Psoas muscle (tissue), 8 donors: ENCODE measurements around the gene ENOPH1. TPM values are rescaled to one million over a fixed set of nuclear protein-coding genes. Genes with fewer than 3 reads are reported as not detected.

Experiments used
- ATAC-seq, 4 donors: fragments of 200-7000 bp; cut with Tn5 transposase; one replicate each; pipeline ENCODE4 v1.9.1; 2020; ENCODE audit warnings: moderate library complexity in 3 of 4, mild to moderate bottlenecking in 2 of 4
- DNase-seq, 2 donors: peaks; one replicate each; pipeline ENCODE4 v3.0.0-alpha.2; 2020
- H3K27ac ChIP-seq: fragments of 200-600 bp; one replicate; pipeline ENCODE4 v1.8.0; 2022
- H3K27me3 ChIP-seq, 3 donors: fragments of 200-600 bp in 1 of 3; one replicate each; pipeline versions ENCODE4 v1.6.1 to v1.8.0; 2013 to 2022; ENCODE audit warnings: low read length in 2 of 3, mild to moderate bottlenecking in 2 of 3, moderate library complexity in 1 of 3; ENCODE audit not compliant: insufficient read depth in 3 of 3
- H3K36me3 ChIP-seq, 2 donors: fragments of 200-600 bp in 1 of 2; one replicate each; pipeline versions ENCODE4 v1.6.1 to v1.8.0; 2013 to 2022; ENCODE audit warnings: low read depth in 1 of 2, mild to moderate bottlenecking in 1 of 2, moderate library complexity in 1 of 2; ENCODE audit not compliant: insufficient read depth in 1 of 2
- H3K4me1 ChIP-seq: fragments of 200-600 bp; one replicate; pipeline ENCODE4 v1.8.0; 2022
- H3K4me3 ChIP-seq: fragments of 200-600 bp; one replicate; pipeline ENCODE4 v1.8.0; 2022; ENCODE audit warnings: mild to moderate bottlenecking
- H3K9me3 ChIP-seq: fragments of 200-600 bp; one replicate; pipeline ENCODE4 v1.8.0; 2022
- CTCF ChIP-seq: fragments of 200-600 bp; IDR thresholded peaks from one replicate; pipeline ENCODE4 v1.8.0; 2022; ENCODE audit warnings: antibody characterized with exemption
- WGBS, 3 donors: extraction: QIAGEN DNeasy Blood & Tissue Kit; methylation state at CpG; one replicate each; pipeline versions ENCODE4 v1.1.6 to v1.1.7; 2013; 5-methylcytosine and 5-hydroxymethylcytosine counted together
- intact Hi-C, 2 donors: fragments of 100-400 bp; cut with DNase I; formaldehyde crosslinking; loops; one replicate each; pipeline versions ENCODE4 v1.11.0 to v1.14.2; 2022
- polyA plus RNA-seq, 3 donors: library from polyadenylated mRNA; stranded (reverse); fragments of 200-250 nt; gene quantifications; one replicate each; pipeline ENCODE4 v1.2.3, GENCODE V29; 2013
- total RNA-seq, 4 donors: library from RNA; stranded (reverse); fragmentation: NEBNext Ultra II Directional in 2 of 4; extraction: Animal tissue kit (Norgen Biotek cat#: 25700) in 2 of 4; gene quantifications; one replicate each; pipeline versions ENCODE4 v1.2.1 to v1.2.4, GENCODE V29; 2021 to 2023
- donor health status: healthy with polysubstance abuse.
- donor health status: DM: no; HTN: no; CAD: no; lungs with moderate emphysema.
- donor health status: Bipolar disorder and iron deficiency.
- donor health status: healthy.
- donor health status: DM: yes; HTN: yes; CAD: no.
- donor health status: DM: no; HTN: no; CAD: no.
- donor health status: DM: no; HTN: no; CAD: no.
- donor health status: DM: yes; HTN: yes; CAD: no.

Gene ENOPH1
- total and polyA plus RNA-seq, 7 donors = 9.1 to 27.7 (median 12.5) TPM

GRCh38 chr4:82493721-82494425 is 63.5 kb downstream of the ENOPH1 start:
- Histone ChIP-seq H3K4me1 (no peaks in the 10 kb centered on the region), H3K4me3 (no peak overlapping the region), H3K27me3 (no peaks in the 10 kb centered on the region), H3K36me3 (no peaks in the 10 kb centered on the region), H3K9me3 (no peaks in the 10 kb centered on the region), H3K27ac (no peak overlapping the region)
- 82 to 96% (median 84%) methylated on average over 2 of the region's 2 CpGs for WGBS, 3 donors
- no peak for ATAC-seq
- no peak for TF ChIP-seq CTCF
- DNase-seq = no peak
- intact Hi-C loops = no loop called here

DNA sequence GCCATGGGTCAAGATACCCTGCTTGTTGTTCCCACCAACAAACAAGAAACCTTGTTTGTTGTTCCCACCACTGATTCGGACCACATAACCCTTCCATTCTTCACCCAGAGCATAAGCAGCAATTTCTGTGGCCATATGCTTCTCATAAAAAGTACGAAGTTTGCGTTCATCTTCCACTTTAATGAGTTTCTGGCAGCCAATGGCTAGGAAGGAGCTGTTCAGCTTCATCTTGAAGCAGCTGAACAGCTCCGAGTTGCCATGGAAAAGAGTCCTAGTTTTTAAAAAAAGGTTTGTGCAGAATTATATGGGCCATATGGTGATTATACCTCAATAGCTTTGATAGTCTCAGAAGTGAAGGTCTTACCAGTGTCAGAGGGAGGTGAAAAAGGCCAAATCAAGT is 65.3 kb downstream of the ENOPH1 start:
- WGBS, 3 donors = 90 to 94% (median 92%) methylated on average over 4 of the region's 4 CpGs
- Histone ChIP-seq H3K36me3 (no peaks in the 10 kb centered on the region), H3K27me3 (no peaks in the 10 kb centered on the region), H3K4me3 (no peak overlapping the region), H3K9me3 (no peaks in the 10 kb centered on the region), H3K27ac (no peak overlapping the region), H3K4me1 (no peaks in the 10 kb centered on the region)
- no peak for TF ChIP-seq CTCF
- ATAC-seq (no peak), DNase-seq (no peak)
- intact Hi-C loops = no loop called here

GRCh38 chr4:82496349-82496748 is 66.0 kb downstream of the ENOPH1 start:
- Histone ChIP-seq H3K9me3 (no peaks in the 10 kb centered on the region), H3K4me3 (no peak overlapping the region), H3K27me3 (no peaks in the 10 kb centered on the region), H3K36me3 (no peaks in the 10 kb centered on the region), H3K27ac (no peak overlapping the region), H3K4me1 (no peaks in the 10 kb centered on the region)
- no peak for DNase-seq
- no peak for TF ChIP-seq CTCF
- WGBS, 3 donors = 45 to 58% (median 49%) methylated on average over 2 of the region's 2 CpGs
- intact Hi-C loops = no loop called here
- no peak for ATAC-seq

DNA sequence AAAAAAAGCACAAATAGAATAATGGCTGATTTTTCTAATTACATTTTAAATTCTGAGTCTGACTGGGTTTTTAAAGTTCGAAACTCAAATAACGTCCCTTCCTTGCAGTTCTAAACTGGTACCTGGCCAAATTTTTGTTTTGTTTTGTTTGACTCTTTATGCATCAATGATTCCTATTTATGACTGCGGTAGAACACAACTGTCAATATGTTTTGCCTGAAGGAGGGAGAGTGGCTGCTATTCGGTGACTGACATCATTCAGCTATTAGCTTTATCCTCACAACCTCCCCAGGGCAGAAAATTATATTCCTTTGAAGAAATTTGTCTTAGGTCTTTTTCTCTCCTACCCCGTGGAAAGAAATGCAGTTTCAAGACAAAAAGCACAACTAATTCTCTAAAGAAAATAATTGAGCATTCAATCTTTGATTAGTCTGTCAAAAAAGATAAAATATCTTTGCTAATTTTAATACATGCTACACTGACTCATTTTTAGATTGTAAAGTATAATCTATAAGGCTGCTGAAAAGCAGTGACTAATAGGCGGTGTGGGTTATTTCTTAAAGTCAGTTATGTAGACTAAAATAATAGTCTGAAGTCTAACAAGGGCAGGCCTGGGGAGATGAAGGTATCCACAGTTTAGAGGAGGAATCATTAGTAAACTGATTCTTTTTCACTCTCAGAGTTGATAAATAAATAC is 69.5 kb downstream of the ENOPH1 start:
- H3K36me3 ChIP-seq = peaks cover 0 to 3% of the 10 kb centered on the region in 2 donors
- intact Hi-C loops = no loop called here
- 88 to 90% (median 88%) methylated on average over 6 of the region's 6 CpGs for WGBS, 3 donors

More for the DNA sequence above, 69.5 kb downstream of the ENOPH1 start:
- no peaks in the 10 kb centered on the region for H3K27me3 ChIP-seq
- no peak for DNase-seq
- H3K4me1 ChIP-seq = no peaks in the 10 kb centered on the region
- H3K27ac ChIP-seq = no peak overlapping the region
- no peak overlapping the region for H3K4me3 ChIP-seq
- no peak for ATAC-seq
- no peaks in the 10 kb centered on the region for H3K9me3 ChIP-seq
- no peak for TF ChIP-seq CTCF
